ENCODE data around the gene IFITM1. TPM values are rescaled to one million over a fixed set of nuclear protein-coding genes. Genes with fewer than 3 reads are reported as not detected.
A peak's percentile ranks its signal among the peaks of the same experiment; 100 is the strongest.

IFITM1 gene
- total RNA-seq, 2 experiments from 2014 or later, result 36.4 to 72.4 TPM

- TF ChIP-seq EZH2phosphoT487 (IDR thresholded peaks at IDR 0.05; ENCODE audit: borderline replicate concordance, low read depth, low read length), result no peak
- TF ChIP-seq, protein P1, sequence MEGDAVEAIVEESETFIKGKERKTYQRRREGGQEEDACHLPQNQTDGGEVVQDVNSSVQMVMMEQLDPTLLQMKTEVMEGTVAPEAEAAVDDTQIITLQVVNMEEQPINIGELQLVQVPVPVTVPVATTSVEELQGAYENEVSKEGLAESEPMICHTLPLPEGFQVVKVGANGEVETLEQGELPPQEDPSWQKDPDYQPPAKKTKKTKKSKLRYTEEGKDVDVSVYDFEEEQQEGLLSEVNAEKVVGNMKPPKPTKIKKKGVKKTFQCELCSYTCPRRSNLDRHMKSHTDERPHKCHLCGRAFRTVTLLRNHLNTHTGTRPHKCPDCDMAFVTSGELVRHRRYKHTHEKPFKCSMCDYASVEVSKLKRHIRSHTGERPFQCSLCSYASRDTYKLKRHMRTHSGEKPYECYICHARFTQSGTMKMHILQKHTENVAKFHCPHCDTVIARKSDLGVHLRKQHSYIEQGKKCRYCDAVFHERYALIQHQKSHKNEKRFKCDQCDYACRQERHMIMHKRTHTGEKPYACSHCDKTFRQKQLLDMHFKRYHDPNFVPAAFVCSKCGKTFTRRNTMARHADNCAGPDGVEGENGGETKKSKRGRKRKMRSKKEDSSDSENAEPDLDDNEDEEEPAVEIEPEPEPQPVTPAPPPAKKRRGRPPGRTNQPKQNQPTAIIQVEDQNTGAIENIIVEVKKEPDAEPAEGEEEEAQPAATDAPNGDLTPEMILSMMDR (conservative IDR thresholded peaks at IDR 0.05; ENCODE audit: low read length), result no peak
- H2AFZ ChIP-seq (ENCODE audit: low read length), result peak overlapping the region; percentile 77
These were observed 36.9 kb downstream of the IFITM1 start for GRCh38 chr11:350723-351255.

DNA sequence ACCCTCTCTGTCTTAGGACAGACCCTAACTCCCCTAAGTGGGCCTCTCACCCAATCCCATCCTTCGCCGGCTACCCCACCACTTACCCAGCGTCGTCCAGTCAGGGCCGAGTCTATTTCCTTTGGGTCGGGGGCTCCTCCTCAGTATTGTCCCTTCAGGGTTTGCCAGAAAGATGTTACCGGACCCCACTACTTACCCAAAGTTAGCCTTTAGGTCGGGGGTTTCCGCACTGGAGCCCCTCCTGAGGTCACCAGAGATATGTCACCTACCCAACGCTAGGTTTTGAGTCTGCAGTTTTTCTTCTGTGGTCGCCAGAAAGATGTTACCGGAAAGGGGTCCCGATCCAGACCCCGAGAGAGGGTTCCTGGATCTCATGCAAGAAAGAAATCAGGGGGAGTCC, 37.6 kb downstream of the IFITM1 start:
- Histone ChIP-seq H4K20me1 (ENCODE audit: insufficient read depth, low read length) (no peaks in the 10 kb centered on the region), H3K4me3 (ENCODE audit: low read depth, low read length, poor library complexity, severe bottlenecking) (no peak overlapping the region), H2AFZ (ENCODE audit: low read length) (peak overlapping the region; percentile 77; the same call in 1 of the 2 replicates), H3K79me2 (ENCODE audit: insufficient read depth, low read depth, low read length) (no peaks in the 10 kb centered on the region), H3K9me3 (ENCODE audit: low read length) (no peaks in the 10 kb centered on the region), H3K4me1 (ENCODE audit: insufficient read depth, low read length, poor library complexity, severe bottlenecking) (peaks cover 77% of the 10 kb centered on the region), H3K9me2 (ENCODE audit: insufficient read depth, low read length) (no peaks in the 10 kb centered on the region), H3K36me3 (ENCODE audit: insufficient read depth, low read length) (no peaks in the 10 kb centered on the region), H3K4me2 (ENCODE audit: low read length) (peak overlapping the region; percentile 55; the same call in 1 of the 2 replicates), H3K27ac (ENCODE audit: low read depth, low read length, poor library complexity, severe bottlenecking) (no peak overlapping the region)
- no peak for DNase-seq (ENCODE audit: low spot score)
- ChIA-PET CTCF (ENCODE audit: unreplicated experiment) (no interaction called here), POLR2A (interaction anchor here (0.9 to 1.4 kb wide), 2 partner anchors 11 to 22 kb away, joined by 3 to 6 read pairs; no protein-coding TSS in a partner anchor)
- BruUV-seq (replicated peaks), result no TSS peak
- TF ChIP-seq EZH2phosphoT487 (IDR thresholded peaks at IDR 0.05; ENCODE audit: borderline replicate concordance, low read depth, low read length), result no peak
- TF ChIP-seq, protein P1 (conservative IDR thresholded peaks at IDR 0.05; ENCODE audit: low read length), result no peak
- intact Hi-C loops (cut with micrococcal nuclease; ENCODE audit: unreplicated experiment), result loop anchor here (1.0 kb wide), 1 partner anchor 23 kb away; no protein-coding TSS in a partner anchor

More at GRCh38 chr11:350723-351255, 36.9 kb downstream of the IFITM1 start:
- Histone ChIP-seq H3K9me3 (ENCODE audit: low read length) (no peaks in the 10 kb centered on the region), H3K4me2 (ENCODE audit: low read length) (peak overlapping the region; percentile 55), H4K20me1 (ENCODE audit: insufficient read depth, low read length) (no peaks in the 10 kb centered on the region), H3K4me1 (ENCODE audit: insufficient read depth, low read length, poor library complexity, severe bottlenecking) (peaks cover 72% of the 10 kb centered on the region), H3K36me3 (ENCODE audit: insufficient read depth, low read length) (no peaks in the 10 kb centered on the region), H3K79me2 (ENCODE audit: insufficient read depth, low read depth, low read length) (no peaks in the 10 kb centered on the region), H3K4me3 (ENCODE audit: low read depth, low read length, poor library complexity, severe bottlenecking) (no peak overlapping the region), H3K27ac (ENCODE audit: low read depth, low read length, poor library complexity, severe bottlenecking) (peak overlapping the region; percentile 52), H3K9me2 (ENCODE audit: insufficient read depth, low read length) (no peaks in the 10 kb centered on the region)
- ChIA-PET CTCF (ENCODE audit: unreplicated experiment) (no interaction called here), POLR2A (interaction anchor here (0.9 to 1.4 kb wide), 2 partner anchors 11 to 22 kb away, joined by 3 to 6 read pairs; no protein-coding TSS in a partner anchor)
- no TSS peak for BruUV-seq (replicated peaks)
- DNase-seq (ENCODE audit: low spot score), result peak; percentile 54
- intact Hi-C loops (cut with micrococcal nuclease; ENCODE audit: unreplicated experiment), result loop anchor here (1.0 kb wide), 1 partner anchor 22 kb away; no protein-coding TSS in a partner anchor

- H3K27ac ChIP-seq (ENCODE audit: low read depth, low read length, poor library complexity, severe bottlenecking), result no peak overlapping the region
- intact Hi-C loops (cut with micrococcal nuclease; ENCODE audit: unreplicated experiment), result no loop called here
- no peaks in the 10 kb centered on the region for H3K36me3 ChIP-seq (ENCODE audit: insufficient read depth, low read length)
- H4K20me1 ChIP-seq (ENCODE audit: insufficient read depth, low read length), result no peaks in the 10 kb centered on the region
- H3K4me3 ChIP-seq (ENCODE audit: low read depth, low read length, poor library complexity, severe bottlenecking), result no peak overlapping the region
- H3K4me1 ChIP-seq (ENCODE audit: insufficient read depth, low read length, poor library complexity, severe bottlenecking), result peaks cover 74% of the 10 kb centered on the region
- no peaks in the 10 kb centered on the region for H3K9me2 ChIP-seq (ENCODE audit: insufficient read depth, low read length)
- ChIA-PET CTCF (ENCODE audit: unreplicated experiment) (interaction anchor here (0.6 kb wide), 1 partner anchor 85 kb away, joined by 6 read pairs; no protein-coding TSS in a partner anchor), POLR2A (interaction anchor here (0.6 to 1.0 kb wide), 3 partner anchors 11 to 91 kb away, joined by 3 to 4 read pairs (median 3); no protein-coding TSS in a partner anchor)
- TF ChIP-seq, protein P1 (conservative IDR thresholded peaks at IDR 0.05; ENCODE audit: low read length), result no peak
- TF ChIP-seq EZH2phosphoT487 (IDR thresholded peaks at IDR 0.05; ENCODE audit: borderline replicate concordance, low read depth, low read length), result no peak
- no peaks in the 10 kb centered on the region for H3K9me3 ChIP-seq (ENCODE audit: low read length)
- BruUV-seq (replicated peaks), result no TSS peak
- H3K4me2 ChIP-seq (ENCODE audit: low read length), result no peak overlapping the region
- no peak overlapping the region for H2AFZ ChIP-seq (ENCODE audit: low read length)
- H3K79me2 ChIP-seq (ENCODE audit: insufficient read depth, low read depth, low read length), result no peaks in the 10 kb centered on the region
- no peak for DNase-seq (ENCODE audit: low spot score)
These were observed 38.7 kb downstream of the IFITM1 start for GRCh38 chr11:352456-353031.

Measured in OCI-LY7 (cell line).